Measurements from ENCODE around the gene CHGA.

The CHGA gene

DNA sequence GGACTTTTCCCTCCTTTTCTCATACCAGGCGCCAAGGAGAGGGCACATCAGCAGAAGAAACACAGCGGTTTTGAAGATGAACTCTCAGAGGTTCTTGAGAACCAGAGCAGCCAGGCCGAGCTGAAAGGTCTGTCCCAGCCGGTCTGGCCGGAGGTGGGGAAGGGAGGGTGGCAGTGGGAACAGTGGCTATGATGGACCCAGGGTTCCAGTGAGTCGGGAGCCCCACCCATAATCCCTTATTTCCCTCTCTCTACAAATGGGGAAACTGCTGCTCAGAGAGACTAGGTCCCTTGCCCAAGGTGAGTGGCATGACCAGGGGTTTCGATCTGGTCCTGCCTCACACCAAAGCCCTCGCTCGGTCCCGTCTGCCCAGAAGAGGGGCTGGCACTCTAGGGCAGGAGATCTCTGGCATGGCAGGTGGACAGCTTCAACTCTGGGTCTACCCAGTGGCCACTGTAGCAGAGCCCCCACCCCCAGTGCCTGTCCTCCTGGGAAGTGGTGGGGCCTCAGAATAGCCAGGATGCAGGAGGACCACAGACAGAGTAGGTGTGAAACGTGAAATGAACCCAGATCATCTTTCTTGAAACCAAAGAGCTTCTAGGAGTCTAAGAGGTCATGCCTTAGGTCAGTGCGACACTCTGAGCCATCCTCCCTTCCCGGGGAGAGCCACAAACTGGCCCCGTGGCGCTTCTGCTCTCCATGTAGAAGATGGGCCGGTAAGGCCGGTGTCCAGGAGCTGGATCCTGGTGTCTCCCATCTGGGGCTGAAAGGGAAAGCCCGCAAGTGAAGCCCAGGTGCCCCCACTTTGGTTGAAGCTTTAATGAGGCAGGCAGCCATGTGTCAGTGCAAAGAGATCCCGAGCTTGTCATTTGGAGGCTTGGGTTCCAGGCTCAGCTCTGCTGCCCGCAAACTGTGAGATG lies 7.0 kb downstream of the CHGA start:
- no peak for DNase-seq (ENCODE audit: low read depth in 2 of 2, low spot score in 1 of 2)

GRCh38 chr14:92930737-92931602 lies 8.0 kb downstream of the CHGA start:
- no peak for DNase-seq (ENCODE audit: low read depth in 2 of 2, low spot score in 1 of 2)

DNA sequence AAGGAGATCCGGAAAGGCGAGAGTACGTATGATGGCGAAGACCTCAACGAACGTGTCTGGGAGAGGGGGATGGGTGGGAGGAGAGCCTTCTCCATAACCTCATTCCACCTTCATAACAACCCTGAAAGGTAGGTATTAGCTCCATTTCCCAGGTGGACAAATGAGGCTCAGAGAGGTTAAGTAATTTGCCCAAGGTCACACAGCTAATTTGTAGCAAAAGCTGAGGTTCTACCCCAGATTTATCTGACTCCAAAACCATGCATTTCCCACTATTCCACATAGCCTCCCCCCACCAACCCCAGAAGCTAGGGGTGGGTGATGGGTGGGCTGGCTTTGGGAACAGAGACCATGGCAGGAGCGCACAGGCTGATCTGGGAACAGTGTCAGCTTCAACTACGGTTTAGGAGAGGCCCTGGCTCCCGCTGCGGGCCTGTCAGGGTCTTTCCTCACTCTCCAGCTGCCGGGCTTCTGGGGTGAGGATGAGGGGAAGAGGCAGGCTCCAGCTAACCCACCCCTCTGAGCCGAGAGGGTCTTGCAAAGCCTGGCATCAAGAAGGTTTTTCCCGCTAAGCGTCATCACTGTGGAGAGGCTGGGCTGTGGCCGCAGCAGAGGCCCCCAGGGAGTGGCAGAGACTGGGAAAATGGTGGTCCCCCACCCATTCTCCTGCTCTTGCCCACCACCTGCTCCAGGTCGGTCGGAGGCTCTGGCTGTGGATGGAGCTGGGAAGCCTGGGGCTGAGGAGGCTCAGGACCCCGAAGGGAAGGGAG lies 8.9 kb downstream of the CHGA start:
- no peak for DNase-seq (ENCODE audit: low read depth in 2 of 2, low spot score in 1 of 2)

GRCh38 chr14:92932448-92933395 lies 9.8 kb downstream of the CHGA start:
- no peak for DNase-seq (ENCODE audit: low read depth in 2 of 2, low spot score in 1 of 2)

GRCh38 chr14:92933481-92933880 lies 10.5 kb downstream of the CHGA start:
- no peak for DNase-seq (ENCODE audit: low read depth in 2 of 2, low spot score in 1 of 2)

DNA sequence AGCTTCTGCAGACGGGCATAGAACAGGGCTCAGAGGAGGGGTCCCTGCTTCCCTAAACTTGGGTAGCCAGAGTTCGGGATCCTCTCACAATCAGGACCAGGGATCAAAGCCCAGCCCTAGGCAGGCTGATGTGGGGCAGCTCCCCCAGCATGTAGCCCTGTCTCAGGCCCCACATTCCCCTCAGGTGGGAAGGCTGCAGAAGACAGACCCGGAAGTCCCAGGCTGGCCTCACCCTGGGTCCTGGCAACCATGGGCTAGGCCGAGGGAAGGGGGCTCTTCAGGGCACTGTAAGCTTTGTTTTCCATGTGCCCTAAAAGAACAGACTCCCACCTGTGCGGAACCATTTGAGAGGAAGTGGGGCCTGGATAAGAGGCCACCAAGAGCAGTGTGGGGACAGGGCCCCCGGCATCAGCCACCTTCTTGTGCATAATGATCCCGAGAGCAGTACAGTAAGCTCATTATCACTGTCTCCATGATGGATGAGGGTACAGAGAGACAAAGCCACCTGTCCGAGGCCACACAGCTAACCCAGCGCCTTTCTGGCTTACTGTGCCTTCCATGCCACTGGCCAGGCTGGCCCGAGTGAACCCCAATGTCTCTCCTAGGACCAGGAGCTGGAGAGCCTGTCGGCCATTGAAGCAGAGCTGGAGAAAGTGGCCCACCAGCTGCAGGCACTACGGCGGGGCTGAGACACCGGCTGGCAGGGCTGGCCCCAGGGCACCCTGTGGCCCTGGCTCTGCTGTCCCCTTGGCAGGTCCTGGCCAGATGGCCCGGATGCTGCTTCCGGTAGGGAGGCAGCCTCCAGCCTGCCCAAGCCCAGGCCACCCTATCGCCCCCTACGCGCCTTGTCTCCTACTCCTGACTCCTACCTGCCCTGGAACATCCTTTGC lies 11.5 kb downstream of the CHGA start:
- DNase-seq (ENCODE audit: low read depth in 2 of 2, low spot score in 1 of 2): no peak

- DNase-seq (ENCODE audit: low read depth in 2 of 2, low spot score in 1 of 2): no peak
Observed at GRCh38 chr14:92935446-92935845, 12.5 kb downstream of the CHGA start.

- no peak for DNase-seq (ENCODE audit: low read depth in 2 of 2, low spot score in 1 of 2)
Observed at GRCh38 chr14:92936085-92936484, 13.1 kb downstream of the CHGA start.

DNA sequence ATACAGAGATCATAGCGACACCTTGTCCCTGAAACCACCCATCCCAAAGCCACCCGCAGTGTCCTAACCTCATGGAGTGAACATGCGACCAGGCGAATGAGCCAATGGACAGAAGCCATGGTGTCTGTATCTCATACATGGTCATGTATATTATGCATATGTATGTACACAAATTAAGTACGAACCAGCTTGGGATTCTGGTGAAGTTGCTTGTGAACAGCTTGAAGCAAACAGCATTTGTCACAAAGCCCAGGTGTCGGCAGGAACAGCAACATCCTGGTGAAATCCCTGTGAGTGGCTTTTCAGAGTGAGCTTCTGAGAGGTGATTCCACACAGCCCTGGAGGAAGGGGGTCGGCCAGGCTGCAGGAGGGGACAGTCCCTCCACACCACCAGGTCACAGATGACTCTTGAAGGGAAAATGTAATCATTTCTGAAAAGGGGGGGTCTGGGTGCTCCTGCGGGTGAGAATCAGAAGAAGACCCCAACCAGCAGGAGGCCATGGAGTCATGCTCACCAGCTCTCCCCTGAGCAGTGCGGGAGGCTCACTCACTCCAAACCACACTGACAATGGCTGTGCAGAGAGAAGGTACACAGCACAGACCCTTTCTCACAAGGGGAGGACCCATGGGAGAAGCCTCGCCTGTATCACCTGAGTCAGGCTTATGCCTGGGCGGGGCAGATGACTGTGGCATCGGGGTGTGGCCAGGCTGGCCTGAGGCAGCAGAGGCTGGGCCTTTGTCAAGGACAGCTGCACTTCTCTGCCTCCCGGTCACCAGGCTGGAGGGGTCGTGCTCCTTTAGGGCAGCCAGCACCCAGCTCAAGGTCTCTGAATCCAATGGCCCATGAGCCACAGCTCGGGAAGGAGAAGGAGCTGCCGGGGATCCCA lies 14.3 kb downstream of the CHGA start:
- DNase-seq (ENCODE audit: low read depth in 2 of 2, low spot score in 1 of 2): no peak

DNA sequence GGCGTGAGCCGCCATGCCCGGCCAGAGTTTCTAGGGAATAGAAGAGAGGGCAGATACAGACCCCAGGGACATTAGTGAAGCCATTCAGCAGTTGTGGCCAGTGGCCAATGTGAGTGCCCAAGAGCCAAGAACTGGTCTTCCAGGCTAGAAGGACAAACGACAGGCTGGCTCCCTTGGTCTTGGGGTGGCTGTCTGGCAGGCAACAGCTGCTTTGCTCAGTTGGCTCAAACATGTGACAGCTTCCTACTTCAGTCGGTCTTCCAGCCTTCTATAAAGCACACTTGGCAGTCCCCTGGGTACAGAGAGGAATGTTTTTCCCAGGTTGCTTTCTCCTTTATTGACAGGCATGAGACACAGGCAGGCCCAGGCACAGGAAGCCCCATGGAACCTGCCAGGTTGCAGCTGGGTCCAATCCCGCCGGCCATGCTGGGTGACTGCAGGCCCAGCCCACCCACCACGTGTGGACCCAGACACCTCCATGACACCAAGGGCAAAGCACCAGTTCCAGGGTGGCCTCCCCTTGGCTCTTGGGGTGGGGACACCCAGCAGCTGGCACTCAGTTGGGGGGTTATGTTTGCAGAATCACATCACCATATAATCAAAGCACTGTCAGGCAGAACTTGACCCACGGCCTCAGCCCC lies 15.4 kb downstream of the CHGA start:
- no peak for DNase-seq (ENCODE audit: low read depth in 2 of 2, low spot score in 1 of 2)

DNA sequence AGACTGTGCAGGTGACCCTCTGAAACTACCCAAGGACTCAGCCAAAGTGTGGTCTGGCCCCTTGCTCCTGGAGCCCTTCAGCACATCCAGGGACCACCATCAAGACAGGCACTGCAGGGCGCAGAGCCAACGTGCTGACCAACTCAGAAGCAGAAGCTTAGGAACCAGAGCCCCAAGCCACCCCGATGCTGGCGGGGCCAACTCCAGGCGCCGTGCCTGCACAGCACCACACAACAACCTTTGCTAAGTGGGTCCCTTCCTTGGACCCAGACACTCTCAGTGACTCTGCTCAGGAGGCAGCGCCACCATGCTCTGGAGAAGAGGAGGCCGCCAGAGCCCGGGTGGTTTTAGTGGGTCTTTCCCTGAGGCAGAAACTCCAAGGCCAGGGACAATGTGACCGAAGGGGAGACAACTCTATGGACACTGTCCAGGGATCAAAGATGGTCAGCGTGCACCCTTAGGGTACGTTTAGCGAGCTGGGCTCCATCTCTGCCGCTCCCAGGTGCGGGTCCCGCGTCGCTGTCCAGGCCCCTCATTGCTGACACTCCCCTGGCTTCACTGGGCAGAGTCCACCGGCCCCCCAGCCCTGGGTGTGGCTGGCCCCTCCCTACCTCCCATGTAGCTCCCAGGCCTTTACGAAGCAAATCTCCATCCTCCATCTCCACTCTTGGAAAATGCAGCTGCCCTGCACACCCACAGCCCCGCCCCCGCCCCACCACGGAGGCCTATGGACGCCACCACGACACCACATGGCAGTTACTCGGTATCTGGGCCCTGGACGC lies 16.1 kb downstream of the CHGA start:
- no peak for DNase-seq (ENCODE audit: low read depth in 2 of 2, low spot score in 1 of 2)

DNA sequence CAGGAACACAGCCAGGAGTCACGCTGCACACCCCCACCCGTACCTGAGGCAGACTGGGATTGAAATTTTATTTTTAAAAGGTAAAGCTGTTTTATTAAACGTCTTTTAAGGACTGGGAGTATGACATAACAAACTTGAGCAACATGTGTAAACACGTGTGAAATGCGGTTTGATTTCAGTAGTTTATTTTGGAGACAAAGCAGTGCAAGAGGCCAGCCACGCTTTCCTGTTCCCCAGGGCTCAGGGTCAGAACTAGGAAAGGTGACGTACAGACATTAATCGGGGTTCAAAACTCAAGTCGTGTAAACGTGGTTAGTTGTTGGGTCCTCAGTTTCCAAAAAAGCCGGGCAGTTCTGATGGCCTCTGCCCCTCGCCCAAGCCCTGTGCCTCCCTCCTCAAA lies 16.7 kb downstream of the CHGA start:
- no peak for DNase-seq (ENCODE audit: low read depth in 2 of 2, low spot score in 1 of 2)

DNA sequence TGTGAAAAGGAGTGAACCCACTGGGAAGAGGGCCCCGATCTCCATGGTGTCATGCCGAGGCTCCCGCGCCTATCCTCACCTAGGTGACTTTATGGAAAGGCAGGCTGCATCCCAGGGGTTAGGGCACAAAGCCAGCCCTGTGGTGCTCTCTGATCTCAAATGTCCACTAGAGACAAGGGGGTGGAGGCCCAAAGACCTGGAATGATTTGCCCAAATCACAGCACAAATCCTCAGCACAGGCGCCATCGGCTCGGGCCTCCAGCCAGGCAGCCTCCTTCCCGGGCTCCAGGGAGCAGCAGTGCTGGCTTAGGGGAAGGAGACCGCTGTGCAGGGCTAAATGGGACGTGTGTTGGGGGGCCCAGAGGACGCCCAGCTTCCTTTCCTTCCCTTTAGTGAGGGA lies 17.6 kb downstream of the CHGA start:
- no peak for DNase-seq (ENCODE audit: low read depth in 2 of 2, low spot score in 1 of 2)

DNA sequence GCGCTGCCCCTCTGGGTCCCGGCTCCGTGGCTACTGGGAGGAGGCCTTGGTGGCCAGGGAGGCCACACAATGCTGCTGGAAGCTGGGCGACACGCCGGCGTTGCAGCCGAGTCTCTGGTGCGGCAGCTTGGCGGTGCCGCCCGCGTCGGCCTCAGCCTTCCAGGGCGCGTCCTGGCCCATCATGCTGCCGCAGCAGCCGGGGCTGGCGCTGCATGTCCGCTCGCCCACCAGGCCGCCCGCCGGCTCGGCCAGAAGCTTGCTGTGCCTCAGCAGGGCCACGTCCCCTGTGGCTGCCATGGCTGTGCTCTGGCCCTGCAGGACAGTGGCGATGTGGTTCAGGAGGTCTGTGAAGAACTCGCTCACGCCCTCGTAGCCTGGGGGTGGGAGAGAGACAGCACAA lies 18.6 kb downstream of the CHGA start:
- DNase-seq (ENCODE audit: low read depth in 2 of 2, low spot score in 1 of 2): no peak

GRCh38 chr14:92942136-92942535 lies 19.2 kb downstream of the CHGA start:
- no peak for DNase-seq (ENCODE audit: low read depth in 2 of 2, low spot score in 1 of 2)

DNA sequence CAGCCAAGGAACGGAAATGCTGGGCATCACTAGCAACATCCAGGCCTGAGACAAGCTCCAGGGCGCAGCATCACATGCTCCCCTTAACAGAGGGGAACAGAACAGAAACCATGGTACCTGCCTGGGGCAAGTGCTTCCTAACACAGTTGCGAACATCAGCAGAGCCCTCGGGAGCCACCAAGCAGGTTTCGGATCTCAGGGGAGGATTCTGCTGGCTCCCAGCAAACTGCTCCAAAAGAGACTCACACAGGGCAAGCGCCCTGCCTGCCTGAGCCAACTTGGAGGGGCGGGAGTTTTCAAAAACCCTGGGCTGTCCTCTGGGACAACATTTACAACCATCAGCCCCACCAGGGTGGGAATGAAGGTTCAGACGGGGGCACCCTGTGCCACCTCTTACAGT lies 19.6 kb downstream of the CHGA start:
- DNase-seq (ENCODE audit: low read depth in 2 of 2, low spot score in 1 of 2): no peak
